OCI-LY3 (cell line): ENCODE results near the gene GTPBP1.

Experiments used
- H2AFZ ChIP-seq: fragments of 200-600, 300-600 bp; shearing (Covaris generic); 2 replicates; pipeline ENCODE4 v1.6.0; 2014; ENCODE audit warnings: antibody characterized with exemption, low read depth, low read length
- H3K27ac ChIP-seq: fragments of 200-600, 300-600 bp; sonication (generic); 2 replicates; pipeline ENCODE4 v1.5.1; 2014; ENCODE audit warnings: mild to moderate bottlenecking, low read length, moderate library complexity, mixed read lengths
- H3K27me3 ChIP-seq: fragments of 200-600, 300-600 bp; sonication (generic); 2 replicates; pipeline ENCODE4 v1.6.1; 2014; ENCODE audit warnings: low read depth, low read length, mixed read lengths
- H3K36me3 ChIP-seq: fragments of 200-600, 300-600 bp; sonication (generic); replicated peaks from 2 replicates; pipeline ENCODE3; 2014; ENCODE audit warnings: low read depth, low read length, mixed read lengths
- H3K4me1 ChIP-seq: fragments of 300-600, 200-600 bp; sonication (generic); 2 replicates; pipeline ENCODE4 v1.6.1; 2014; ENCODE audit warnings: low read length, mixed read lengths
- H3K4me2 ChIP-seq: fragments of 200-600, 300-600 bp; sonication (generic); 2 replicates; pipeline ENCODE4 v1.6.1; 2014; ENCODE audit warnings: low read length, mixed read lengths
- H3K4me3 ChIP-seq: fragments of 300-600, 200-600 bp; sonication (generic); 2 replicates; pipeline ENCODE4 v1.5.1; 2014; ENCODE audit warnings: antibody characterized with exemption, mild to moderate bottlenecking, low read length, moderate library complexity
- H3K79me2 ChIP-seq: fragments of 300-600, 200-600 bp; shearing (Covaris generic); 2 replicates; pipeline ENCODE4 v1.6.1; 2014; ENCODE audit warnings: mild to moderate bottlenecking, low read length, mixed read lengths
- H3K9ac ChIP-seq: fragments of 300-600, 200-600 bp; shearing (Covaris generic); 2 replicates; pipeline ENCODE4 v1.6.0; 2014; ENCODE audit warnings: mild to moderate bottlenecking, low read length, moderate library complexity
- H3K9me3 ChIP-seq: fragments of 200-600, 300-600 bp; shearing (Covaris generic); 2 replicates; pipeline ENCODE4 v1.6.1; 2014; ENCODE audit warnings: low read length, mixed read lengths; ENCODE audit not compliant: insufficient read depth
- H4K20me1 ChIP-seq: fragments of 200-600, 300-600 bp; sonication (generic); 2 replicates; pipeline ENCODE4 v1.6.1; 2016; ENCODE audit warnings: low read length, mixed read lengths; ENCODE audit not compliant: insufficient read depth
- EZH2phosphoT487 ChIP-seq: fragments of 200-600 bp; shearing (Covaris generic); IDR thresholded peaks from 2 replicates; pipeline ENCODE4 v1.6.1; 2018; ENCODE audit warnings: antibody characterized with exemption, mixed run types, low read depth
- TF ChIP-seq, protein P1 (sequence below): fragments of 200-600, 300-600 bp; sonication (generic); IDR thresholded peaks from 2 replicates; pipeline ENCODE4 v1.5.1; 2014; ENCODE audit warnings: antibody characterized with exemption, low read length, low read depth

GTPBP1 gene

GRCh38 chr22:38716826-38717225, 11.1 kb downstream of the GTPBP1 start:
- Histone ChIP-seq H3K4me3 (no peak overlapping the region), H3K4me2 (no peak overlapping the region), H3K27ac (no peak overlapping the region), H4K20me1 (peaks cover 63% of the 10 kb centered on the region), H2AFZ (no peak overlapping the region), H3K9me3 (no peaks in the 10 kb centered on the region), H3K79me2 (peaks cover 63% of the 10 kb centered on the region), H3K4me1 (no peaks in the 10 kb centered on the region), H3K27me3 (no peaks in the 10 kb centered on the region), H3K9ac (no peak overlapping the region), H3K36me3 (peaks cover 55% of the 10 kb centered on the region)
- no peak for TF ChIP-seq EZH2phosphoT487
- TF ChIP-seq, protein P1, sequence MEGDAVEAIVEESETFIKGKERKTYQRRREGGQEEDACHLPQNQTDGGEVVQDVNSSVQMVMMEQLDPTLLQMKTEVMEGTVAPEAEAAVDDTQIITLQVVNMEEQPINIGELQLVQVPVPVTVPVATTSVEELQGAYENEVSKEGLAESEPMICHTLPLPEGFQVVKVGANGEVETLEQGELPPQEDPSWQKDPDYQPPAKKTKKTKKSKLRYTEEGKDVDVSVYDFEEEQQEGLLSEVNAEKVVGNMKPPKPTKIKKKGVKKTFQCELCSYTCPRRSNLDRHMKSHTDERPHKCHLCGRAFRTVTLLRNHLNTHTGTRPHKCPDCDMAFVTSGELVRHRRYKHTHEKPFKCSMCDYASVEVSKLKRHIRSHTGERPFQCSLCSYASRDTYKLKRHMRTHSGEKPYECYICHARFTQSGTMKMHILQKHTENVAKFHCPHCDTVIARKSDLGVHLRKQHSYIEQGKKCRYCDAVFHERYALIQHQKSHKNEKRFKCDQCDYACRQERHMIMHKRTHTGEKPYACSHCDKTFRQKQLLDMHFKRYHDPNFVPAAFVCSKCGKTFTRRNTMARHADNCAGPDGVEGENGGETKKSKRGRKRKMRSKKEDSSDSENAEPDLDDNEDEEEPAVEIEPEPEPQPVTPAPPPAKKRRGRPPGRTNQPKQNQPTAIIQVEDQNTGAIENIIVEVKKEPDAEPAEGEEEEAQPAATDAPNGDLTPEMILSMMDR = no peak

DNA sequence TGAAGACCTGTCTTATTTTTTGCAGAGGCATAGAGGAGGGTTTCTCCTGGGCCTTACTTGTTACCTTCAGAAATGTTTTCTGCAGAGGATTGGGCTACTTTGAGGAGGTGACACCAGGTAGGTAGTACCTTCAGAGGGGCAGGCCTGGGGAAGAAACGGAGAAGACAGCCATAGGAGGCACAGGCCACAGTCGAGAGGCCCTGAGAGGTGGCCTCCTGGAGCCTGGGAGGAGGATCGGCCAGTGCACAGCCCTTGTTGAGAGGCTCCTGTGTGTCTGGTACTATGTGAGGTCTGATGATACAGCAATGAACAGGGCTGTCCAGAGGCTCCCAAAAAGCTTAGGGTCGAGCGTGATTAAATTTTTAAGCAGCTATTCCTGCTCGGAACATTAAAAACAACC, 11.5 kb downstream of the GTPBP1 start:
- H2AFZ ChIP-seq = no peak overlapping the region
- peaks cover 59% of the 10 kb centered on the region for H4K20me1 ChIP-seq
- H3K36me3 ChIP-seq = peaks cover 54% of the 10 kb centered on the region
- H3K27ac ChIP-seq = no peak overlapping the region
- H3K4me1 ChIP-seq = no peaks in the 10 kb centered on the region
- no peak for TF ChIP-seq EZH2phosphoT487
- TF ChIP-seq, protein P1 = no peak
- H3K4me3 ChIP-seq = no peak overlapping the region
- no peak overlapping the region for H3K9ac ChIP-seq
- H3K79me2 ChIP-seq = peaks cover 59% of the 10 kb centered on the region
- H3K27me3 ChIP-seq = no peaks in the 10 kb centered on the region
- no peak overlapping the region for H3K4me2 ChIP-seq
- no peaks in the 10 kb centered on the region for H3K9me3 ChIP-seq

DNA sequence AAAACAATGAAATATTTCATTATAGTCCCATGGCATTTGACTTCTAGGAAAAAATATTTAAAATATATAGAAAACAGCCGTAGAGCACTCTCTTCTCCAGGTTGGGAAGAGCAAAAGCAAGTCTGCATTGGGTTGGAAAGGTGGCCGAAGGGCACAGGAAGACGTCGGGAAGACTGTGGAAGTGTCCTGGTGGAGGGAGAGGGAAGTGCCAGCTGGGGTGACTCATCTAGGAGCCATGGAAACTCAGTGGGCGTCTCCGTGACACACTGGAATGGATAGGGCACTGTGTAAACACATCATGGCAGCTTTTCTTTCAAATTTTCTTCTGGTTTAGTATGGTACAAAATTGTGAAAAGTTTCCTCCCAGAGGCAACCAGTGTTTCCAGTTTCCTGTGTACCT, 12.7 kb downstream of the GTPBP1 start:
- H4K20me1 ChIP-seq = peaks cover 47% of the 10 kb centered on the region
- H3K27me3 ChIP-seq = no peaks in the 10 kb centered on the region
- H3K27ac ChIP-seq = no peak overlapping the region
- H3K4me1 ChIP-seq = no peaks in the 10 kb centered on the region
- no peak overlapping the region for H3K9ac ChIP-seq
- H3K9me3 ChIP-seq = no peaks in the 10 kb centered on the region
- H2AFZ ChIP-seq = no peak overlapping the region
- H3K79me2 ChIP-seq = peaks cover 47% of the 10 kb centered on the region
- H3K36me3 ChIP-seq = peaks cover 59% of the 10 kb centered on the region
- H3K4me2 ChIP-seq = no peak overlapping the region
- no peak for TF ChIP-seq EZH2phosphoT487
- TF ChIP-seq, protein P1 = no peak
- no peak overlapping the region for H3K4me3 ChIP-seq

- no peak overlapping the region for H3K4me3 ChIP-seq
- H4K20me1 ChIP-seq = peaks cover 41% of the 10 kb centered on the region
- H3K9ac ChIP-seq = no peak overlapping the region
- no peaks in the 10 kb centered on the region for H3K9me3 ChIP-seq
- TF ChIP-seq, protein P1 = no peak
- TF ChIP-seq EZH2phosphoT487 = no peak
- H3K27ac ChIP-seq = no peak overlapping the region
- peaks cover 40% of the 10 kb centered on the region for H3K79me2 ChIP-seq
- peaks cover 66% of the 10 kb centered on the region for H3K36me3 ChIP-seq
- H2AFZ ChIP-seq = no peak overlapping the region
- H3K27me3 ChIP-seq = no peaks in the 10 kb centered on the region
- no peak overlapping the region for H3K4me2 ChIP-seq
- no peaks in the 10 kb centered on the region for H3K4me1 ChIP-seq
Observed at GRCh38 chr22:38719196-38719595, 13.5 kb downstream of the GTPBP1 start.
